GM21528 (cell line): ENCODE measurements around the gene PLEKHA3.

Source experiments
- ATAC-seq: cut with Tn5 transposase; IDR thresholded peaks from one replicate; pipeline ENCODE4 v1.9.1; 2021; ENCODE audit warnings: mild to moderate bottlenecking, moderate library complexity; ENCODE audit not compliant: unreplicated experiment, low FRiP score

PLEKHA3 gene

DNA sequence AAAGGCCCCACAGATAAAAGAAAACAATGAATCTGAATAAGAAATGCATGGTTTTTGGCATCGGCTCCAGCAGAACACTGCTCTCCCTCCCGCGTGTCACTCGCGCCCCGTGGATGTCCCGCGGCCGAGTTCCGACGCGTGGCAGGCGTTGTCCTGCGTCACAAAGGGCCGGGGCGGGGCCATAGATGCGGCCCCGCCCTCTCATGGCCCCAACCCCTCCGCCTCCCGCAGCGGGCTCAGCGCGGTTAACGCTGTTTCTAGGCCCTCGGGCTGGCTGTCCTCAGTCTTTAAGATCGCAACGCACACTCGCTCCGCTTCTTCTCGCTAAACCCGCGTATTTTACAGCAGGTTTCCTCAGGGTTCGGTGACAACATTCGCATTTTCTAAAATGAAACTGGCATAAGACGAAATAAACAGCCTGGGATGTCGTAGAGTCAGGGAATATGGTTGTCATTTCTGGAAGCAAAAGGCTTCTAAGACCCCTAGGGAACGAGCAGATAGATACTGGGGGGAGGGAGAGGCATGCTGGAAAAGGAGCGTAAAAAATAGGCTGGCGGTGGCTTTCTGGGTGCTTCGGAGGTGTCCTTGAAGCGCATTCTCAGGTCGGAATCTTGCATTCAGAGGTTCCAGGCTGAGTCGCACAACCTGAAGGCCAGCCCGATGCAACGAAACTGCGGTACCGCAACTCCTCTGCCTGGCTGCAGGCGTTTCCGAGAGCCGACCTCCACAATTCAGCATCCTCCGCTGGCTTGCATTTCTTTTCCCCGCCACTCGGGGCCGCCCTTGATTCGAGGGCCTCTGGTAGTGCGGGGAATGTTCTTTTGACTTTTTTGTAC, 1.6 kb upstream of the PLEKHA3 start, which contains the start of gene FKBP7:
FKBP7 (minus strand) TSS at position 162 of the 836 bp plus-strand sequence; CDS start at position 61, 101 bp downstream.
- peak; percentile 49 for ATAC-seq

GRCh38 chr2:178479275-178479616, 1.0 kb upstream of the PLEKHA3 start:
- no peak for ATAC-seq

DNA sequence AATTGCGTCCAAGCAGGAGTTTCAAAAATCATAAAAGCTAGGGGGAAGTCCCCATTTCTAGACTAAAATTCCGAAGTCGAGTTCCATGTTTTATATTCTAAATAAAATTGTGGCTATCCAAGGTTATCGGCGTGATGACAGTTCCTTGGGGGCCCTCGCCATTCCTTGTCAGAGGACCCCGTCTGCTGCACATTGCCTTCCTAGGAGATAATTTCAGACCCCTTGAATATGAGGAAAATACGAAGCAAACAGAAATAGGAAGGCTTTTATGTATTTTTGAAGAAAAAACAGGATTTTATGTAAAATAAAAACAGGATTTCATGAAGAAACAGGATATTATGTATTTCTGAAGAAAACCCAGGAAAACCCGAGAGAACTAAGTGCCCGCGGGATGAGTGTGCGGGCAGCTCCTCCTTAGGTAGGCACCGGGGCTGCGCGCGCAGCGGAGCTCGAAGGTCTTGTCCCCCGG, 465 bp upstream of the PLEKHA3 start:
- ATAC-seq = no peak

DNA sequence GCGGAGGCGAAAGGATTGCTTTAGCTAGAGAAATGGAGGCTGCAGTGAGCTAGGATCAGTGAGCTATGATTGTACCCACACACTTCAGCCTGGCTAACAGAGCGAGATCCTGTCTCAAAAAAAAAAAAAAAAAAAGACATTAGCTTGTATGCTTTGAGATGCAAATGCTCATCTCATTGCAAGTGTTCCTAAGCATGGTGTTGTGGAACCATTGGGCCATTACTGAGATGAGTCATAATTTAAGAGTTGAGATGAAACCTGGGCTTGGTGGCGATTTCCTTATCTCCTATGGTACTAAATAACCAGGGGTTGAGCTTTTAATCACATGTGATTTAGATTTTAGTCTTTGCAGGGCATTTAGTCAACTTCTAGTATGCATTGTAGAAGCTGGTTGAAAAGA, 2.2 kb downstream of the PLEKHA3 start:
- ATAC-seq = peak; percentile 40

DNA sequence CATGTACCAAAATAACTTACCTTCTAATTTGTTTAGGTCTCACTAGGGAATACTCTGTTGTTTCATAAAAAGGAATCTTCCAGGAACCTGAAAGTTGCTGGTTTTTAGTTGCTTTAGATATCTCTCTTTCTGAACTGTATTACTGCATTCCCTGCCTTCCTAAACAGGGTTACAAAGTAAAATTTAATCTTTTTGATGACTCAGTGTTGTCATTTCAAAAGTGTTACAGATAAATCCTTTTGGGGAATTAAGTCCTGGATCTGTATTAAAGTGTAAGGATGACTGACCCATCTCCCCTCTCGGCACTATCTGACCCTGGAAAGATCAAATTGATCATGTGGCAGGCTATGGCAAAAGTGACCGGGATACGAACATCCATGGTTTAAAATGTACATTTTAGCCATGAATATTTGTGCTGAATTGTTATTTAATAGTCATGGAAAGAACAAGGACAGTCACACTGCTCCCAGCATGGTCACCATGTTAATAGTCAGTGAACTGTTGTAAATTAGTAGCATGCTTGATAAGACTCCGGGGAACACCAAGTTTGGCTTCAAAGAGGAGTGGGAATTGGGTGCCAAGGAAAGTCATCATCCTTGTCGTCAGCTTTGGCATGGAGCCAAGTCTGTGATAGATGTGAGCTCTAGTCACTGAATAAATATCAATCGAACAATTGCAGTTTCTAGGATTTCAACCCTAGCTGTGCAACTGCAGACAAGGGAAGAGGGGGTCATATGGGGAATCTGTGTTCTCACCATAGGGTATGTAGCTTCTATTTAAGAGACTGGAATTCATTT, 4.2 kb downstream of the PLEKHA3 start:
- no peak for ATAC-seq

- ATAC-seq = no peak
Measured at GRCh38 chr2:178485356-178485755, 5.1 kb downstream of the PLEKHA3 start.

- ATAC-seq = no peak
Measured at GRCh38 chr2:178491612-178492011, 11.4 kb downstream of the PLEKHA3 start.

DNA sequence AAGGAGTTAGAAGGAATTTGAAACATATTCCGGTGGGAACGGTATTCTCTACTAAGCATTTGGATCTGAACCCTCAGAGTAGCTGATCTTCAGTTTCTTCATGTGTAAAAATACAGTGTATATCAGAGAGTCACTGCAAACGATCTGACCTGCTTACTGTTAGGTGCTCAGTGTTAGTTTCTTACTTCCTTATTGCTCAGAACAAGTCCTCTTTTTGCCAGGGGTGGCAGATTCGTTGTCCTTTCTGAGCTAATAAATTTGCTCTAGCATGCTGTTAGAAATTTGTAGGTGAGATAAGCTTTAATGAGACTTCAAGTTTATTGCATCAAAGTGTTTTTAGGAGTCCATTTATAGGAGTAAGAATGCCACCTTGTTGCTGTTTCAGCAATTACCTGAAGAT, 15.8 kb downstream of the PLEKHA3 start:
- ATAC-seq = no peak

GRCh38 chr2:178498137-178498536, 17.9 kb downstream of the PLEKHA3 start:
- ATAC-seq = no peak

GRCh38 chr2:178499640-178500039, 19.4 kb downstream of the PLEKHA3 start:
- no peak for ATAC-seq

GRCh38 chr2:178502751-178503150, 22.5 kb downstream of the PLEKHA3 start:
- ATAC-seq = no peak

DNA sequence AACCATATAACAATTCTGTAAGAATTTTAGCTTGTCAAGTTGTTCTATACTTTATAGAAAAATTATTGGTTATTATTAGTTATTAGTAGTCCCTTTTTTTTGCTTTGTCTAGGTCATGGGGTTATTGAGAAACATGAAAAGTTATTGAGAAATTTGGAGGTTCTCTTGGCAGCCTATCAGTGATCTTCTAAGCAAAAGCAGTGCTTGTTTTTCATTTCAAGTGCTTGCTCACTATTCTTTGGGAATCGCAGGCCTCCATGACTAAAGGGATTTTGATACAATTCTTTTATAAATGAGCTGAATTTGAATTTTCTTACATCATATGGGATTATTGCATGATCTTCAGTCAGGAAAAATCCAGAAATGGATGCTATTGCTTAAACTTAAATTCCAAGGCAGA, 25.8 kb downstream of the PLEKHA3 start:
- no peak for ATAC-seq

GRCh38 chr2:178506524-178506923, 26.3 kb downstream of the PLEKHA3 start:
- ATAC-seq = no peak

GRCh38 chr2:178506949-178507348, 26.7 kb downstream of the PLEKHA3 start:
- no peak for ATAC-seq

DNA sequence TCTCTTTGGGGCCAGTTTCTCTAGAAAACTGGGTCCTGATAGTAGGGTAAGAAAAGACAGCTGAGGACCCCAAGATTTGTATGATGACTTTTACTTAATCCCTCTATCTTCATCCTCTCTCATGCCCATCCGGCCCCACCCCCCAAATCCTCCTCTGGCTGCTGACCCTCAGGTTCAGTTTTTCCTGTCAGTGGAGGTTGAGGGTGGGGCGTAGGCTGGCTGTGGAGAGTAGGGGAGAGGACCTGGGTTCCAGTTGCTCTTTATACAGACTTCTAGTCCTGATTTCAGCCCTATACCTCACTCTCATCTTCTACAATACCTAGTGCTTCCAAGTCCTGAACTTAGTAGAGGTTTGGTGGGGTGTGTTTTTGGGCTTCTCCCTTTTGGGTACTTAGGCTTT, 28.4 kb downstream of the PLEKHA3 start:
- ATAC-seq = no peak

- no peak for ATAC-seq
Measured at GRCh38 chr2:178510384-178510783, 30.1 kb downstream of the PLEKHA3 start.

- no peak for ATAC-seq
Measured at GRCh38 chr2:178512484-178512883, 32.2 kb downstream of the PLEKHA3 start.

DNA sequence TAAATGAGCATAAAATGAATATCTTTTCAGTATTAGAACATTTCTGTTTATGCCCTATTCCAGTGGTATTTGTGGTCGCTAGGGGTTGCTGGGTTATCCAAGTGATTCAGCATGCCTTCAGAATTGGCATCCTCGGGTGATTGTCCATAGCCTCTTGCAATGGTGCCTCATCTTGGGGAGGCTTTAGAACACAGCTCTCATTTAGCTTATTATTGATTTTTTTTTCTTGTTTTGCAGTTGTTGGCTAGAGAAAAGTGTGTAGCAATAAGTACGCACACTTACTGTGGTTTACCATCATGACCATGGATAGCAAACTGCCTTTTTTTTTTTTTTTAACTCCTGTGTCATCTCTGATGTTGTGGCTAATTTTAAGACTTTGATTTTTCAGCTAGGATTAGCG, 33.6 kb downstream of the PLEKHA3 start:
- no peak for ATAC-seq

GRCh38 chr2:178514664-178515063, 34.4 kb downstream of the PLEKHA3 start:
- ATAC-seq = no peak

- ATAC-seq = no peak
Measured at GRCh38 chr2:178517496-178517895, 37.2 kb downstream of the PLEKHA3 start.

DNA sequence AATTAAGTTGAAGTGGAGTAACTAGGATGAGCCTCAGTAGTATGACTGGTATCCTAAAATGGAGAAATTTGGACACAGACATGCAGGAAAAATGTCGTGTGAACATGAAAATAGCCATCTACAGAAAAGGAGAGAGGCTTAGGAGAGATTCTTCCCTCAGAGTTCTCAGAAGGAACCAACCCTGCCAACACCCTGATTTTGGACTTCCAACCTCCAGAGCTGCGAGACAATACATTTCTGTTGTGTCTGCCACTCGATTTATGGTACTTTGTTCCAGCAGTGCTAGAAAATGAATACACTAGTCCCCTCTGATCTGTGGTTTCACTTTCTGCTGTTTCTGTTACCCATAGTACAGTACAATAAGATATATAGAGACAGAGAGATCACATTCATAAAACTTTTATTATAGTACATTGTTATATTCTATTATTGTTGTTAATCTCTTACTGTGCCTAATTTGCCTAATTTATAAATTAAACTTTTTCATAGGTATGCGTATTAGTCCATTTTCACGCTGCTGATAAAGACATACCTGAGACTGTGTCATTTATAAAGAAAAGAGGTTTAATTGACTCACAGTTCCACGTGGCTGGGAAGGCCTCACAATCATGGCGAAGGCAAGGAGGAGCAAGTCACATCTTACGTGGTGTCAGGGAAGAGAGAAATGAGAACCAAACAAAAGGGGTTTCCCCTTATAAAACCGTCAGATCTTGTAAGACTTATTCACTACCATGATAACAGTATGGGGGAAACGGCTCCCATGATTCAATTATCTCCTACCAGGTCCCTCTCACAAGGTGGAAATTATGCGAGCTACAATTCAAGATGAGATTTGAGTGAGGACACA, 41.3 kb downstream of the PLEKHA3 start:
- no peak for ATAC-seq
